ENCODE results near the gene FAM107B.

GRCh38 chr10:14742815-14743214 lies 31.9 kb downstream of the FAM107B start:
- TF ChIP-seq ZNF114 (CRISPR knock-in tag; IDR thresholded peaks at IDR 0.05) (no peak), CTCF (conservative IDR thresholded peaks at IDR 0.05; ENCODE audit: low read depth in 2 of 2) (no peak), POLR2AphosphoS5 (IDR thresholded peaks at IDR 0.05; ENCODE audit: low read depth) (no peak), REST (IDR thresholded peaks at IDR 0.05; ENCODE audit: unreplicated experiment) (no peak), ETS1 (IDR thresholded peaks at IDR 0.05) (no peak), ZNF331 (CRISPR knock-in tag; IDR thresholded peaks at IDR 0.05; ENCODE audit: low read depth) (no peak), EZH2 (IDR thresholded peaks at IDR 0.05; ENCODE audit: low read depth, unreplicated experiment) (no peak)

Measured in GM23338 (cell line).